ENCODE data around the gene CCDC57. TPM values are rescaled to one million over a fixed set of nuclear protein-coding genes. Genes with fewer than 3 reads are reported as not detected.

Gene CCDC57, protein sequence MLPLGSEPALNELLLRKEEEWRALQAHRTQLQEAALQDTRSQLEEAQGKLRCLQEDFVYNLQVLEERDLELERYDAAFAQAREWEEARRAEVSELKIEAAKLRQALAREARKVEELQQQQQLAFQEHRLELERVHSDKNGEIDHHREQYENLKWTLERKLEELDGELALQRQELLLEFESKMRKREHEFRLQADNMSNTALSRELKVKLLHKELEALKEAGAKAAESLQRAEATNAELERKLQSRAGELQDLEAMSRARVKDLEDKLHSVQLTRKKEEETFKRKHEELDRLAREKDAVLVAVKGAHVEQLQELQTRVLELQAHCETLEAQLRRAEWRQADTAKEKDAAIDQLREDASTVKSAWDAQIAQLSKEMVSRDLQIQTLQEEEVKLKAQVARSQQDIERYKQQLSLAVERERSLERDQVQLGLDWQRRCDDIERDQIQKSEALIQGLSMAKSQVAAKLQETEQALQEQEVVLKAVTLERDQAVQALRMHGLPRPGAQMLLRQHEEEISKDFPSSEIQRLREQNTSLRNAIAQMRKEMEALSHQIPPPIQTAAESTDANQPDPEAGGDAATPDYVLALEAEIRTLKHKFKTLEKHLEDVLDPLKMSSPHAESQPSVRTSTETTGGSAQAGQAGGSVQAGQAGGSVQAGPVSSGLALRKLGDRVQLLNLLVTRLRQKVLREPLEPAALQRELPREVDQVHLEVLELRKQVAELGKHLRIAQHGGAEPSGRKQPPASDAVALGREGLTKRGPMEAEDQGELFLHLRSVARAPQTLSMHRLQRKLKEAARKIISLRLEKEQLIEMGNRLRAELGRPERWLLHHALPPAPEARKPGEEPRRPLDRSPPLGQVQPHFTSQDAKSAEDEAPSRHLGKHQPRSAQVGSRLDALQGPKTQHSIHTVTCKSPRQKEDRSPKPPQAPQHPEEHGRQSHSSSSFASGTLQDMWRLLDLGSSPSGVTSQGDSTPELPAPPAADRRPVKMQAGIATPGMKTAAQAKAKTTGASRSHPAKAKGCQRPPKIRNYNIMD
- 12.6 and 12.9 TPM in 2 replicates for total RNA-seq (2021; fragmentation: NEBNext Ultra II Directional; extraction: Animal tissue kit (Norgen Biotek cat#: 25700))
- 8.4 and 10.1 TPM in 2 replicates for polyA plus RNA-seq (2011; rRNA removed)
- polyA plus RNA-seq (2011; cell fraction: cytosol; rRNA removed): 8.7 TPM
- 44.1 TPM for polyA plus RNA-seq (2011; cell fraction: nucleus; rRNA removed)
- polyA plus RNA-seq (2012, experiment 1 of 2): 10.7 to 12.8 TPM (median 12.1 TPM) in 4 replicates
- polyA plus RNA-seq (2012, experiment 2 of 2): 6.4 TPM
- polyA plus RNA-seq (2013, experiment 1 of 2): 9.8 TPM
- polyA plus RNA-seq (2013, experiment 2 of 2): 7.5 TPM
- polyA minus RNA-seq (2011; rRNA and poly(A)+ RNA removed): 7.7 and 10.1 TPM in 2 replicates
- polyA minus RNA-seq (2011; cell fraction: cytosol; rRNA and poly(A)+ RNA removed): 8.0 TPM
- polyA minus RNA-seq (2011; cell fraction: nucleus; rRNA and poly(A)+ RNA removed): 20.7 TPM
- long read RNA-seq, experiment 1, partial matches to known transcripts: 0 of 2 reads
- long read RNA-seq, experiment 1, other reads (novel, unspliced or antisense): 0 of 2 reads
- long read RNA-seq, experiment 2, partial matches to known transcripts: 0 of 2 reads
- long read RNA-seq, experiment 2, other reads (novel, unspliced or antisense): 2 of 2 reads

- CTCF ChIA-PET (ENCODE audit: partially characterized antibody): interaction anchor here (0.6 to 1.1 kb wide), 4 partner anchors 10 to 192 kb away, joined by 3 to 5 read pairs (median 4); no protein-coding TSS in a partner anchor
- Histone ChIP-seq H4K8ac (ENCODE audit: extremely low read depth, insufficient read depth, low read length) (peak within 1 kb of the TSS; percentile 92; the same call in 1 of the 2 replicates), H3K36me3 (ENCODE audit: control insufficient read depth in 2 of 4, insufficient read depth in 4 of 4, low read length in 3 of 4) (no peaks in the 10 kb centered on the region), H2BK12ac (ENCODE audit: low read depth, low read length) (no peak within 1 kb of the TSS), H3K23ac (ENCODE audit: insufficient read length) (no peak within 1 kb of the TSS), H3K9me3 (ENCODE audit: insufficient read depth in 2 of 2, low read depth in 1 of 2, low read length in 1 of 2) (no peaks in the 10 kb centered on the region; a peak in 1 of 4 replicates), H2BK20ac (ENCODE audit: low read length) (no peak within 1 kb of the TSS), H3K27ac (ENCODE audit: low read depth, low read length) (no peak within 1 kb of the TSS), H3K4me3 (ENCODE audit: extremely low read depth in 1 of 4, insufficient read depth in 2 of 4, low read depth in 3 of 4, low read length in 4 of 4) (peak within 1 kb of the TSS; percentile 56 to 98 (median 62)), H4K20me1 (replicated peaks in 1 of 2; ENCODE audit: control insufficient read depth in 1 of 2, insufficient read depth in 2 of 2, low read length in 2 of 2) (peaks cover 0 to 2% of the 10 kb centered on the region in 2 experiments), H3K14ac (ENCODE audit: insufficient read length) (no peak within 1 kb of the TSS), H2AK5ac (ENCODE audit: low read depth, low read length) (no peak within 1 kb of the TSS), H3K79me1 (ENCODE audit: low read depth, low read length) (no peaks in the 10 kb centered on the region), H3K27me3 (replicated peaks in 1 of 4; ENCODE audit: control insufficient read depth in 3 of 4, extremely low read depth in 1 of 4, insufficient read depth in 3 of 4, low read length in 3 of 4) (peaks cover 2 to 21% (median 13%) of the 10 kb centered on the region in 4 experiments), H4K91ac (replicated peaks; ENCODE audit: insufficient read length, low read length) (peak within 1 kb of the TSS; percentile 56), H4K5ac (ENCODE audit: insufficient read length, low read depth, low read length) (no peak within 1 kb of the TSS), H3K56ac (replicated peaks; ENCODE audit: insufficient read length, low read depth, low read length) (no peak within 1 kb of the TSS), H3K23me2 (ENCODE audit: low read depth, low read length) (peaks cover 4% of the 10 kb centered on the region; the same call in 1 of the 2 replicates), H3K18ac (ENCODE audit: extremely low read depth, low read length) (no peak within 1 kb of the TSS; the same call in 1 of the 2 replicates), H2BK120ac (replicated peaks; ENCODE audit: low read depth, low read length) (no peak within 1 kb of the TSS), H3K4ac (replicated peaks; ENCODE audit: insufficient read length, low read depth, low read length) (peak within 1 kb of the TSS; percentile 53), H3K4me1 (replicated peaks in 1 of 4; ENCODE audit: control insufficient read depth in 3 of 4, insufficient read depth in 4 of 4, low read length in 3 of 4) (peaks cover 0 to 4% (median under 1%) of the 10 kb centered on the region in 4 experiments; a peak in 2 of 7 replicates), H2BK5ac (ENCODE audit: low read depth, low read length) (no peak within 1 kb of the TSS; the same call in 1 of the 2 replicates), H3K9ac (replicated peaks in 1 of 4; ENCODE audit: extremely low read depth in 1 of 4, low read depth in 3 of 4, low read length in 3 of 4) (peak within 1 kb of the TSS in 3 of 4 experiments; percentile 38 to 82 (median 59); a peak in 5 of 7 replicates), H3K4me2 (ENCODE audit: insufficient read depth in 1 of 2, low read depth in 2 of 2, low read length in 2 of 2) (peak within 1 kb of the TSS; percentile 61 to 93), H3K79me2 (ENCODE audit: control insufficient read depth in 1 of 2, insufficient read depth in 2 of 2, low read length in 2 of 2) (no peaks in the 10 kb centered on the region), H2AFZ (ENCODE audit: low read length) (peak within 1 kb of the TSS; percentile 36; the same call in 1 of the 2 replicates), H2BK15ac (ENCODE audit: low read length) (no peak within 1 kb of the TSS; the same call in 1 of the 2 replicates)
- WGBS, 2 experiments (ENCODE audit: extremely low coverage in 1 of 2, insufficient coverage in 1 of 2, insufficient read length in 1 of 2, insufficient replicate concordance in 2 of 2, low coverage in 1 of 2, low lambda C conversion rate in 2 of 2, missing lambda C conversion rate in 1 of 2): 2% methylated on average over 45 of the region's 116 CpGs; no CpG with 5 or more reads in 1 of the 2 experiments
- POLR2A ChIA-PET (ENCODE audit: partially characterized antibody): interaction anchor here (0.6 to 3.6 kb wide), 9 partner anchors 16 to 268 kb away, joined by 3 to 11 read pairs (median 4); partner anchors contain the start of genes CSNK1D and SLC16A3
- DNase-seq (ENCODE audit: low read depth in 1 of 2, low spot score in 2 of 2): peak in 1 of 2 experiments; percentile 88
- no peak for FAIRE-seq
- TF ChIP-seq EP300 (IDR thresholded peaks at IDR 0.05; ENCODE audit: borderline replicate concordance in 1 of 2, low read depth in 2 of 2, low read length in 2 of 2) (peak in 1 of 2 experiments; percentile 27; a peak in 1 of 3 replicates), KDM5A (IDR thresholded peaks at IDR 0.05; ENCODE audit: low read length) (peak; percentile 61; the same call in 1 of the 2 replicates)
Measured at GRCh38 chr17:82212331-82213250, at the start of gene CCDC57. TSS of gene CCDC57 (minus strand) at chr17:82212842. CDS start at chr17:82201944, 10,898 bp downstream.
